ENCODE results near the gene CCNH. TPM values are rescaled to one million over a fixed set of nuclear protein-coding genes. Genes with fewer than 3 reads are reported as not detected.
A peak's percentile ranks its signal among the peaks of the same experiment; 100 is the strongest.

CCNH gene
- 100 to 1,000 TPM; 309 to 311 TPM for total RNA-seq
- 56.5 TPM for polyA plus RNA-seq (2013, experiment 1 of 2)
- 55.2 TPM for polyA plus RNA-seq (2013, experiment 2 of 2)
- 41.3 to 358 (median 70.3) reads per million in 172 experiments for total RNA-seq

- Histone ChIP-seq H3K9me3 (ENCODE audit: control insufficient read depth in 1 of 2, insufficient read depth in 1 of 2, low read length in 2 of 2) (no peaks in the 10 kb centered on the region), H3K27me3 (ENCODE audit: control insufficient read depth in 1 of 2, insufficient read depth in 2 of 2, low read length in 2 of 2) (no peaks in the 10 kb centered on the region), H3K36me3 (ENCODE audit: insufficient read depth, low read length) (peaks cover 30% of the 10 kb centered on the region), H3K4me1 (ENCODE audit: insufficient read depth, low read length) (peaks cover 19% of the 10 kb centered on the region), H3K4me3 (ENCODE audit: low read length) (peak within 1 kb of the TSS; percentile 95), H3K27ac (ENCODE audit: low read depth in 1 of 2, low read length in 2 of 2) (peak within 1 kb of the TSS; percentile 90 to 98)
- DNase-seq = peak; percentile 91 to 99 (median 95)
- Mint-ChIP-seq H3K4me3 (peak within 1 kb of the TSS; percentile 97), H3K27me3 (no peaks in the 10 kb centered on the region), H3K27ac (peak within 1 kb of the TSS; percentile 96), H3K4me1 (ENCODE audit: low read depth) (peaks cover 50% of the 10 kb centered on the region), H3K9me3 (no peaks in the 10 kb centered on the region), H3K36me3 (ENCODE audit: low read depth) (peaks cover 51% of the 10 kb centered on the region)
- intact Hi-C loops (cut with DNase I, micrococcal nuclease) = loop anchor here (2.0 to 5.0 kb wide), 3 partner anchors 792 to 855 kb away; partner anchors contain the start of genes COX7C (in 1 of the 2) and TMEM161B (in 1 of the 2)
- POLR2A ChIA-PET = interaction anchor here (0.7 to 3.7 kb wide), 10 partner anchors 9 to 794 kb away, joined by 3 to 37 read pairs (median 4); partner anchors contain the start of gene RASA1
- TF ChIP-seq CTCF (IDR thresholded peaks at IDR 0.05) = no peak
- CTCF ChIA-PET = interaction anchor here (2.4 kb wide), 1 partner anchor 13 kb away, joined by 14 read pairs; no protein-coding TSS in a partner anchor
- peak; percentile 95 for ATAC-seq (ENCODE audit: poor library complexity)
Observed at GRCh38 chr5:87412630-87413342, at the start of gene CCNH. CCNH (minus strand) TSS chr5:87412930; CDS start chr5:87412794, 136 bp downstream.

- Mint-ChIP-seq H3K4me1 (ENCODE audit: low read depth) (no peaks in the 10 kb centered on the region), H3K9me3 (no peaks in the 10 kb centered on the region), H3K36me3 (ENCODE audit: low read depth) (no peaks in the 10 kb centered on the region), H3K4me3 (no peak overlapping the region), H3K27ac (no peak overlapping the region), H3K27me3 (peaks cover 14% of the 10 kb centered on the region)
- no peak for DNase-seq
- Histone ChIP-seq H3K27ac (ENCODE audit: low read depth in 1 of 2, low read length in 2 of 2) (no peak overlapping the region), H3K9me3 (ENCODE audit: control insufficient read depth in 1 of 2, insufficient read depth in 1 of 2, low read length in 2 of 2) (no peaks in the 10 kb centered on the region), H3K4me1 (ENCODE audit: insufficient read depth, low read length) (no peaks in the 10 kb centered on the region), H3K4me3 (ENCODE audit: low read length) (no peak overlapping the region), H3K36me3 (ENCODE audit: insufficient read depth, low read length) (no peaks in the 10 kb centered on the region), H3K27me3 (ENCODE audit: control insufficient read depth in 1 of 2, insufficient read depth in 2 of 2, low read length in 2 of 2) (no peaks in the 10 kb centered on the region)
- POLR2A ChIA-PET = no interaction called here
- CTCF ChIA-PET = no interaction called here
- intact Hi-C loops (cut with DNase I, micrococcal nuclease) = no loop called here
- TF ChIP-seq CTCF (IDR thresholded peaks at IDR 0.05) = no peak
- no peak for ATAC-seq (ENCODE audit: poor library complexity)
Observed at GRCh38 chr5:87457706-87458105, 45.0 kb upstream of the CCNH start.

GRCh38 chr5:87453801-87454200 is 41.1 kb upstream of the CCNH start:
- Mint-ChIP-seq H3K36me3 (ENCODE audit: low read depth) (no peaks in the 10 kb centered on the region), H3K9me3 (no peaks in the 10 kb centered on the region), H3K4me1 (ENCODE audit: low read depth) (no peaks in the 10 kb centered on the region), H3K27ac (no peak overlapping the region), H3K27me3 (peaks cover 25% of the 10 kb centered on the region), H3K4me3 (no peak overlapping the region)
- no peaks in the 10 kb centered on the region for H3K36me3 ChIP-seq (ENCODE audit: insufficient read depth, low read length)
- ChIA-PET CTCF (no interaction called here), POLR2A (no interaction called here)
- TF ChIP-seq CTCF (IDR thresholded peaks at IDR 0.05) = no peak
- H3K27ac ChIP-seq (ENCODE audit: low read depth in 1 of 2, low read length in 2 of 2) = no peak overlapping the region
- ATAC-seq (ENCODE audit: poor library complexity) = no peak
- H3K4me3 ChIP-seq (ENCODE audit: low read length) = no peak overlapping the region
- H3K9me3 ChIP-seq (ENCODE audit: control insufficient read depth in 1 of 2, insufficient read depth in 1 of 2, low read length in 2 of 2) = no peaks in the 10 kb centered on the region
- no peak for DNase-seq
- H3K4me1 ChIP-seq (ENCODE audit: insufficient read depth, low read length) = no peaks in the 10 kb centered on the region
- intact Hi-C loops (cut with DNase I, micrococcal nuclease) = no loop called here
- no peaks in the 10 kb centered on the region for H3K27me3 ChIP-seq (ENCODE audit: control insufficient read depth in 1 of 2, insufficient read depth in 2 of 2, low read length in 2 of 2)

Measured in CD4-positive, alpha-beta T cell (primary cell).